PFSK-1 (cell line): Measurements from ENCODE around the gene CD300E.

Source experiments
- FOXP2 ChIP-seq: optimal IDR thresholded peaks from 2 replicates; pipeline ENCODE3; 2011; ENCODE audit warnings: borderline replicate concordance, control low read depth, inconsistent platforms; ENCODE audit not compliant: insufficient read depth; ENCODE audit errors: extremely low read length, extremely low read depth
- POLR2AphosphoS5 ChIP-seq: IDR thresholded peaks from 2 replicates; pipeline ENCODE4 v1.6.1; 2012; ENCODE audit warnings: low read depth, mild to moderate bottlenecking, control low read depth, low read length, moderate library complexity
- REST ChIP-seq, 2 experiments: IDR thresholded peaks; 2 replicates each; pipeline versions ENCODE4 v1.6.1 to v1.8.0; 2011 to 2012; ENCODE audit warnings: low read depth in 2 of 2, low read length in 2 of 2, control low read depth in 1 of 2, inconsistent platforms in 1 of 2, mild to moderate bottlenecking in 1 of 2, moderate library complexity in 1 of 2; ENCODE audit not compliant: insufficient read depth in 1 of 2
- SIN3A ChIP-seq: IDR thresholded peaks from 2 replicates; pipeline ENCODE4 v1.6.1; 2012; ENCODE audit warnings: mild to moderate bottlenecking, low read length, moderate library complexity, borderline replicate concordance; ENCODE audit not compliant: insufficient read depth

- TF ChIP-seq REST (IDR thresholded peaks at IDR 0.05; ENCODE audit: insufficient read depth in 1 of 2, low read depth in 2 of 2, low read length in 2 of 2) (no peak), SIN3A (no peak), POLR2AphosphoS5 (no peak), FOXP2 (no peak)
Measured at GRCh38 chr17:74643826-74644225, 20.3 kb upstream of the CD300E start.
